ENCODE results near the gene ZNF227.
"Not testable (repeated sequence)": the region's sequence is repeated elsewhere in the genome, so short reads cannot be mapped to it uniquely, and the experiment has no call there.

Gene ZNF227

GRCh38 chr19:44212250-44212865, at the start of gene ZNF227:
Gene ZNF227 (plus strand): TSS chr19:44212532. CDS start chr19:44217793, 5,261 bp downstream.
- DNase-seq (ENCODE audit: low read depth, low spot score) = peak; percentile 59

GRCh38 chr19:44163789-44164188, 48.5 kb upstream of the ZNF227 start:
- DNase-seq (ENCODE audit: low read depth, low spot score) = no peak

DNA sequence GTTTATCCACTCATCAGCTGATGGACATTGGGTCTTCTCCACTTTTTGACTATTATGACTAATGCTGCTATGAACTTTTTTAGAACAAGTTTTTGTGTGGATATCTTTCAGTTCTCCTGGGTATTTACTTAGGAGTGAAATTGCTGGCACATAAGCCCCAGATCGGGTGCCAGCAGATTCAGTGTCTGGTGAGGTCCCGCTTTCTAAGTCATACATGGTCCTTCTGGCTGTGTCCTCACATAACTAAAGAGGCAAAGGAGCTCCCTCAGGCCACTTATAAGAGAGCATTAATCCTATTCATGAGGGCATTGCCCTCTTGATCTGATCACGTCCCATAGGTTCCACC, 48.0 kb upstream of the ZNF227 start:
- no peak for DNase-seq (ENCODE audit: low read depth, low spot score)

DNA sequence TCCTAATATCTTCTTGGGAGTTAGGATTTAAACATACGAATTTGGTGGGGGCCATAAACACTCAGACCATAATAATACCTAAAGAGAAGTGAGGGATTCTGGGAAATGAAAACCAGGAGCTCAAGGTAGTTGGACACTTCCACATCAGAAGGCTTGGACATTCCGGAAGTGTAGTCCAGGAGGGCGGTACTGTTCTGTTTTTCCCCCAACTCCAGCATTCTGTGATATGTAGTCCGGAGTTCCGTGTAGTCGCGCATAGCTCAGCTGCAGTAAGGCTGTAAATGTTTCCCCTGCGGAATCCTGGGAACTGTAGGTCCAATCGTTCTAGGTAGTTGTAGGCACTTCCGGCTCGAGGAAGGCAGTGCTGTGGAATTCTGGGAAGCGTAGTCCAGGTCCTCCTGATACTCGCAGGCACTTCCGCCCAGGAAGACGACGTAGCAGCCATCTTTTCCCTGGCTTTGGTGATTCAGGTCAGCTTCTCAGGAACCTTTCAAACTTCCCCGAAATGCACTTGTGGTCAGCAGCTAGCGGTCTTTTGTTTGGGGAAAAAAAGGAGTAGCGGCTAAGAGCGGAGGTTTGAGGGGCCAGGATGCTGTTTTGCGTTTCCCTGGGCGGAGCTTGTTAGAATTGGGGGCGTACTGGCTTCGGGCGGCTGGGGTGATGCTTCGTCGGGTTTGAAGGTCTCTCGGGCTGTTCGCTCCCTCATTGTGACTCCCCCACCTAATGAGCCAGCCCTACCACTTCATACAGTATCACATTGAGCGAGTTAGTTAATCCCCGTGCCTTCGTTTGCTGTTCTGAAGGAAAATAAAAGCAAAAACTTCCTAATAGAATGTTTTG, 47.4 kb upstream of the ZNF227 start, which contains the start of gene ZNF226:
TSS of gene ZNF226 (plus strand) at position 428 of the 840 bp plus-strand sequence. CDS start 4,981 bp downstream, outside the sequence.
- DNase-seq (ENCODE audit: low read depth, low spot score) = peak; percentile 67

GRCh38 chr19:44170660-44171059, 41.7 kb upstream of the ZNF227 start:
- not testable (repeated sequence) for DNase-seq (ENCODE audit: low read depth, low spot score)

GRCh38 chr19:44176590-44176989, 35.7 kb upstream of the ZNF227 start:
- no peak for DNase-seq (ENCODE audit: low read depth, low spot score)

GRCh38 chr19:44180968-44181367, 31.4 kb upstream of the ZNF227 start:
- no peak for DNase-seq (ENCODE audit: low read depth, low spot score)

- DNase-seq (ENCODE audit: low read depth, low spot score) = no peak
Measured at GRCh38 chr19:44182145-44182544, 30.2 kb upstream of the ZNF227 start.

GRCh38 chr19:44190020-44190419, 22.3 kb upstream of the ZNF227 start:
- DNase-seq (ENCODE audit: low read depth, low spot score) = no peak

DNA sequence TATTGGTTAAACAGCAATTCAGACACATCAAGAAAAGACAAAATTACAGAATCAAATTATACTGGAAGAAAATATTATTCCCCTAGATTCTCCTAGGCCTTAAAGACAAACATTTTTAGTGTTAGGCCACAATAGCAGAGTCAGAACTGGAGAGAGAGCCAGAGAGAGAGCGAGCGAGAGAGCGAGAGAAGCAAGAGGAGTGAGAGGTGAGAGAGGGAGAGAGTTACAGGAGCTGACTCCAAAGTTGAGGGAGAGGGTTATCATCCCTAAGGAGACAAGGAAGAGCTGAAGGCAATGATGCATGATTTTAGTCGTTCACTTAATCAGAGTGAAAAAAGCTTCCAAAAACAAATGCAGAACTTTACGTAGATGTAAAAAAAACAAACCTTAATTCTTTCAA, 20.2 kb upstream of the ZNF227 start:
- DNase-seq (ENCODE audit: low read depth, low spot score) = no peak

- DNase-seq (ENCODE audit: low read depth, low spot score) = no peak
Measured at GRCh38 chr19:44196772-44197171, 15.6 kb upstream of the ZNF227 start.

DNA sequence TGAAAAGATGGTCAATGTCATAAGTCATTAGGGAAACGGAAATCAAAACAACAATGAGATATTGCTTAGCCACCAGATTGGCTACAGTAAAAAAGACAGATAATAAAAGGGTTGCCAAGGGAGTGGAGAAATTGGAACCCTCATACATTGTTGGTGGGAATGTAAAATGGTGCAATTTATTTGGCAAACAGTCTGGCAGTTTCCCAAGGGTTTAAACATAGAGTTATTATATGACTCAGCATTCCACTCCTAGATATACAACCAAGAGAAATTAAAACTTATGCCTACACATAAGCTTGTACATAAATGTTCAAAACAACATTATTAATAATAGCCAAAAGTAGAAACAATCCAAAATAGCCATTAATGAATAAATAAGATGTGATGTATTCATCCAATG, 9.9 kb upstream of the ZNF227 start:
- DNase-seq (ENCODE audit: low read depth, low spot score) = no peak

DNA sequence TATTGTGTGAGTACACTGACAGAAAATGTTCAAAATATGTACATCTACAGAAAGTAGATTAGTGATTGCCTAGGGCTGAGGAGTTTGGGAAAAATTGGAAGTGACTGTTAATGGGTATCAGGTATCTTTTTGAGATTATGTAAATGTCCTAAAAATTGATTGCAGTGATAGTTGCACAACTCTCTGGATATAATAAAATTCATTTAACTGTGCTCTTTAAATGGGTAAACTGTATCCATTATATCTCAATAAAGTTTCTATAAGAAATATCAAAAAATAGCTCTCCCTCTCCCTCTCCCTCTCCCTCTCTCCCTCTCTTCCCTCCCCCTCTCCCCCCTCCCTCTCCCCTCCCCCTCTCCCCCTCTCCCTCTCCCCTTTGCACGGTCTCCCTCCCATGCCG, 9.4 kb upstream of the ZNF227 start:
- no peak for DNase-seq (ENCODE audit: low read depth, low spot score)

DNA sequence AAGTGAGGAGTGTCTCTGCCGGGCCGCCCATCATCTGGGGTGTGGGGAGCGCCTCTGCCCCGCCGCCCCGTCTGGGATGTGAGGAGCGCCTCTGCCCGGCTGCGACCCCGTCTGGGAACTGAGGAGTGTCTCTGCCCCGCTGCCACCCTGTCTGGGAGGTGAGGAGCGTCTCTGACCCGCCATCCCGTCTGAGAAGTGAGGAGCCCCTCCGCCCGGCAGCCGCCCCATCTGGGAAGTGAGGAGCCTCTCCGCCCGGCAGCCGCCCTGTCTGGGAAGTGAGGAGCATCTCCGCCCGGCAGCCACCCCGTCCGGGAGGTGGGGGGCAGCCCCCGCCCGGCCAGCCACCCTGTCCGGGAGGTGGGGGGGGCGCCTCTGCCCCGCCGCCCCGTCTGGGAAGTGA, 8.5 kb upstream of the ZNF227 start:
- DNase-seq (ENCODE audit: low read depth, low spot score) = not testable (repeated sequence)

DNA sequence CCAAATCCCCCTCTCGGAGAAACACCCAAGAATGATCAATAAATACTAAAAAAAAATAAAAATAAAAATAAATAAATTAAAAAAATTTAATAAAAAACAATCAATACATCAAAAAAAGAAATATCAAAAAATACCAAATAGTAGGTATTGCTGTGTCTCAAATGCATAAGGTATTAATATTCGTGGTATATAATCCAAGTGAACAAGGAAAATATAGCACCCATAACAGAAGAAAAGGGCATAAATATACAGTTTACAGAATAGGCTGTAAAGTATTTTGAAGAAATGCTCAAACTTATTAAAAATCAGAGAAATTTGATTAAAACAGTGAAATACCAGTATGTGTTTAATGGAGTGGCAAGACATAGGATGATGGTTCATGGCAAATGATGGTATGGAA, 7.6 kb upstream of the ZNF227 start:
- DNase-seq (ENCODE audit: low read depth, low spot score) = no peak

- DNase-seq (ENCODE audit: low read depth, low spot score) = peak; percentile 61
Measured at GRCh38 chr19:44207126-44207803, 5.1 kb upstream of the ZNF227 start.

DNA sequence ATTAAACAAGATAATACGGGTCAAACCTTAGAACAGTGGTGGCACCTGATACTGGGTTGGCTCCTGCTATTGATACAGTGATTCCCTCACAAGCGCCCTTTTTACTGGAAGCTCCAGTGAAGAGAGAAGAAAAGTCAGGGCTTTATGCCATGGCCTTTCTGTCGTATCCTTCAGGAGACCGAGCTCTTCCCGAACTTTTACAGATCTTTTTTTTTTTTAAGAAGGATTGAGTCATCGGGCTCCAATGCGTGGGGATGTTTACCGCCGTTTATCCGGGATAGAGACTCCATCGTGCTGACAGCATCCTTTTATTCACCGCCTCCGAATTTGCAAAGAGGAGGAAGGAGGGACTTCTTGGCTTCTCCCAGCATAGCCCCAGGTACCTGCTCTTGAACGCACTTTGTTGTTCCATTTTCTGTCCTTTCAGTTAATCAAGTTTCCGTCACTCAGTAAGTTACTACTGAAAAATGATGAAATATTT, 574 bp downstream of the ZNF227 start:
- DNase-seq (ENCODE audit: low read depth, low spot score) = no peak

DNA sequence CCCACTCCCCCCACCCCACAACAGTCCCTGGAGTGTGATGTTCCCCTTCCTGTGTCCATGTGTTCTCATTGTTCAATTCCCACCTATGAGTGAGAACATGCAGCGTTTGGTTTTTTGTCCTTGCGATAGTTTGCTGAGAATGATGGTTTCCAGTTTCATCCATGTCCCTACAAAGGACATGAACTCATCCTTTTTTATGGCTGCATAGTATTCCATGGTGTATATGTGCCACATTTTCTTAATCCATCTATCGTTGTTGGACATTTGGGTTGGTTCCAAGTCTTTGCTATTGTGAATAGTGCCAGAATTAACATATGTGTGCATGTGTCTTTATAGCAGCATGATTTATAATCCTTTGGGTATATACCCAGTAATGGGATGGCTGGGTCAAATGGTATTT, 7.6 kb downstream of the ZNF227 start:
- DNase-seq (ENCODE audit: low read depth, low spot score) = not testable (repeated sequence)

- DNase-seq (ENCODE audit: low read depth, low spot score) = not testable (repeated sequence)
Measured at GRCh38 chr19:44220761-44221160, 8.4 kb downstream of the ZNF227 start.

DNA sequence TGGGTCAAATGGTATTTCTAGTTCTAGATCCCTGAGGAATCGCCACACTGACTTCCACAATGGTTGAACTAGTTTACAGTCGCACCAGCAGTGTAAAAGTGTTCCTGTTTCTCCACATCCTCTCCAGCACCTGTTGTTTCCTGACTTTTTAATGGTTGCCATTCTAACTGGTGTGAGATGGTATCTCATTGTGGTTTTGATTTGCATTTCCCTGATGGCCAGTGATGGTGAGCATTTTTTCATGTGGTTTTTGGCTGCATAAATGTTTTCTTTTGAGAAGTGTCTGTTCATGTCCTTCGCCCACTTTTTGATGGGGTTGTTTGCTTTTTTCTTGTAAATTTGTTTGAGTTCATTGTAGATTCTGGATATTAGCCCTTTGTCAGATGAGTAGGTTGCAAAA, 9.0 kb downstream of the ZNF227 start:
- DNase-seq (ENCODE audit: low read depth, low spot score) = not testable (repeated sequence)

- no peak for DNase-seq (ENCODE audit: low read depth, low spot score)
Measured at GRCh38 chr19:44228318-44228717, 16.0 kb downstream of the ZNF227 start.

DNA sequence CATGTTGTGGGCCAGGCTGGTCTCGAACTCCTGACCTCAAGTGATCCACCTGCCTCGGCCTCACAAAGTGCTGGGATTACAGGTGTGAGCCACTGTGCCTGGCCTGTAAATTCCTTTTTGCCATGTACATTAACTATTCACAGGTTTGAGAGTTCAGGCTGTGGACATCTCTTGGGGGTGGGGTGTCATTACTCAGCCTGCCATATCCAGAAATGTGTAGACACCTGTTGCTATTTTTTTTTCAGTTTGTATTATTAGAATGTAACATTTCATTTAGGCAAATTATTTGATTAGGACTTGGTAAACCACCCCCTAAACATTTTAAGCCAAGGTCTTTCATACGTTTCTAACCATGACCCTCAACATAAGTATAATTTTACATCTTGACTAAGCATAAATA, 20.5 kb downstream of the ZNF227 start:
- DNase-seq (ENCODE audit: low read depth, low spot score) = no peak
